Fibroblast of skin of left quadriceps (primary cell): ENCODE results near the gene MEP1A.

ENCODE experiments used
- DNase-seq, 2 experiments: peaks; one replicate each; pipeline ENCODE4 v3.0.0-alpha.2; 2013; ENCODE audit warnings: low read depth in 2 of 2

MEP1A gene

GRCh38 chr6:46776070-46776712, 17.0 kb upstream of the MEP1A start:
- DNase-seq: no peak

GRCh38 chr6:46777476-46778346, 15.5 kb upstream of the MEP1A start:
- DNase-seq: no peak

GRCh38 chr6:46781478-46782378, 11.5 kb upstream of the MEP1A start:
- DNase-seq: peak; percentile 6 to 8

- no peak for DNase-seq
Measured at GRCh38 chr6:46784535-46784934, 8.7 kb upstream of the MEP1A start.

GRCh38 chr6:46787871-46788540, 5.2 kb upstream of the MEP1A start:
- DNase-seq: no peak

GRCh38 chr6:46788791-46789190, 4.4 kb upstream of the MEP1A start:
- no peak for DNase-seq

- no peak for DNase-seq
Measured at GRCh38 chr6:46789434-46790354, 3.5 kb upstream of the MEP1A start.

- DNase-seq: no peak
Measured at GRCh38 chr6:46790355-46790874, 2.8 kb upstream of the MEP1A start.

GRCh38 chr6:46792635-46793034, 554 bp upstream of the MEP1A start:
- no peak for DNase-seq

- no peak for DNase-seq
Measured at GRCh38 chr6:46794068-46794467, 879 bp downstream of the MEP1A start.

GRCh38 chr6:46795816-46796215, 2.6 kb downstream of the MEP1A start:
- DNase-seq: no peak

- DNase-seq: no peak
Measured at GRCh38 chr6:46796848-46797580, 3.8 kb downstream of the MEP1A start.

GRCh38 chr6:46799657-46800056, 6.5 kb downstream of the MEP1A start:
- DNase-seq: no peak

- no peak for DNase-seq
Measured at GRCh38 chr6:46808806-46809205, 15.6 kb downstream of the MEP1A start.

GRCh38 chr6:46815130-46815529, 21.9 kb downstream of the MEP1A start:
- no peak for DNase-seq

GRCh38 chr6:46816626-46817025, 23.4 kb downstream of the MEP1A start:
- no peak for DNase-seq

GRCh38 chr6:46819561-46819960, 26.4 kb downstream of the MEP1A start:
- no peak for DNase-seq

- DNase-seq: no peak
Measured at GRCh38 chr6:46821458-46821881, 28.3 kb downstream of the MEP1A start.

GRCh38 chr6:46828939-46829338, 35.8 kb downstream of the MEP1A start:
- no peak for DNase-seq

GRCh38 chr6:46832816-46833215, 39.6 kb downstream of the MEP1A start:
- no peak for DNase-seq
